SK-N-DZ (cell line): ENCODE measurements around the gene RNF175.

Source experiments
- DNase-seq: peaks from one replicate; pipeline ENCODE4 v3.0.0-alpha.2; 2015; ENCODE audit warnings: low spot score

The RNF175 gene

GRCh38 chr4:153748378-153748777, 11.4 kb downstream of the RNF175 start:
- no peak for DNase-seq

GRCh38 chr4:153747406-153747955, 12.3 kb downstream of the RNF175 start:
- no peak for DNase-seq

- DNase-seq = no peak
Measured at GRCh38 chr4:153745651-153746050, 14.2 kb downstream of the RNF175 start.

GRCh38 chr4:153741541-153741940, 18.3 kb downstream of the RNF175 start:
- DNase-seq = no peak

GRCh38 chr4:153735906-153736461, 23.8 kb downstream of the RNF175 start:
- no peak for DNase-seq

GRCh38 chr4:153733751-153734448, 25.9 kb downstream of the RNF175 start:
- no peak for DNase-seq

GRCh38 chr4:153731239-153731638, 28.6 kb downstream of the RNF175 start:
- no peak for DNase-seq

- DNase-seq = no peak
Measured at GRCh38 chr4:153729895-153730294, 29.9 kb downstream of the RNF175 start.

GRCh38 chr4:153728660-153729059, 31.2 kb downstream of the RNF175 start:
- DNase-seq = no peak

- no peak for DNase-seq
Measured at GRCh38 chr4:153728151-153728550, 31.7 kb downstream of the RNF175 start.

- DNase-seq = no peak
Measured at GRCh38 chr4:153725831-153726154, 34.0 kb downstream of the RNF175 start.

GRCh38 chr4:153725136-153725830, 34.5 kb downstream of the RNF175 start:
- DNase-seq = no peak

GRCh38 chr4:153724606-153725005, 35.2 kb downstream of the RNF175 start:
- DNase-seq = no peak

GRCh38 chr4:153722036-153722435, 37.8 kb downstream of the RNF175 start:
- DNase-seq = no peak

GRCh38 chr4:153713866-153714646, 45.8 kb downstream of the RNF175 start:
- DNase-seq = no peak

- DNase-seq = no peak
Measured at GRCh38 chr4:153710681-153711080, 49.1 kb downstream of the RNF175 start.

- DNase-seq = no peak
Measured at GRCh38 chr4:153706519-153706918, 53.3 kb downstream of the RNF175 start.

GRCh38 chr4:153705743-153706468, 53.9 kb downstream of the RNF175 start:
- DNase-seq = no peak

GRCh38 chr4:153704522-153704921, 55.3 kb downstream of the RNF175 start:
- DNase-seq = no peak

- no peak for DNase-seq
Measured at GRCh38 chr4:153684971-153685371, 74.9 kb downstream of the RNF175 start.
